ENCODE data around the gene XRCC3.

Gene XRCC3

DNA sequence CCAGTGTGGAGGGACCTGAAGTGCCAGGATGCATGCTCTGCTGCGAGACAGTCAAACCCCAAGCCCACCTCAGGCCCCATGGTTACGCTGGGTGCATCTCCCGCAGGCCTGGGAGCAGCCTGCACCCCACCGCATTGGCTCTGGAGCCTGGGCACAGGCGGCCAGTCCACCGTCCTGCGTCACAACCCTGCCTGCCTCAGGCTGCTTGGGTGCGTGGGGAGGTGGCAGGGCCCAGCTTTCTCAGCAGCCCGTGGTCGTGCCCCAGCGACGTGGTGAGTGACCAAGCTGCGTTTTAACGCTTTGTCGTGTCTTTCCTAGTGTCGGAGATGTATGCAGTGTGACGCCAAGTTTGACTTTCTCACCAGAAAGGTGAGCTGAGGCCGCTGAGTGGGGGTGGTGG, 11.2 kb upstream of the XRCC3 start:
- no peak for DNase-seq (ENCODE audit: low read depth, low spot score)

GRCh38 chr14:103725739-103726395, 10.6 kb upstream of the XRCC3 start:
- no peak for DNase-seq (ENCODE audit: low read depth, low spot score)

- DNase-seq (ENCODE audit: low read depth, low spot score), result no peak
Measured at GRCh38 chr14:103725001-103725682, 9.9 kb upstream of the XRCC3 start.

DNA sequence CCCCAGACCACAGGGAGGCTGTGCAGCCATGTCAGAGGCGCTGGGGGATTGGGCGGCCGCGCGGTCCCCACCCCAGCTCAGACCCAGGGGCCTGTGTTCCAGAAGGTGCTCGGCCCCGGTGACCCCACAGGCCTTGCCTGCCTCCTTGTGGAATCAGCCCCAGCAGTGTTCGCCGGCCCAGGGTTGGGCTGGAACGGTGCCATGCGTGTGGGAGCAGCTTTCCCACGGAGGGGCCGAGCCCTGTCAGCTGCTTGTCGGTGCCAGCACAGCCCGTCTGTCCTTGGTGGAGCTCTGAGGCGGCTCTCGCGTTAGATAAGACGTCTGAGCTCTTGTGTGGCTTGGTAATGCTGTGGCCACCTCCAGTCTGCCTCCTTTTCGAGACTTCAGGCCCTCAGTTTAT, 8.9 kb upstream of the XRCC3 start:
- DNase-seq (ENCODE audit: low read depth, low spot score), result peak; percentile 82

DNA sequence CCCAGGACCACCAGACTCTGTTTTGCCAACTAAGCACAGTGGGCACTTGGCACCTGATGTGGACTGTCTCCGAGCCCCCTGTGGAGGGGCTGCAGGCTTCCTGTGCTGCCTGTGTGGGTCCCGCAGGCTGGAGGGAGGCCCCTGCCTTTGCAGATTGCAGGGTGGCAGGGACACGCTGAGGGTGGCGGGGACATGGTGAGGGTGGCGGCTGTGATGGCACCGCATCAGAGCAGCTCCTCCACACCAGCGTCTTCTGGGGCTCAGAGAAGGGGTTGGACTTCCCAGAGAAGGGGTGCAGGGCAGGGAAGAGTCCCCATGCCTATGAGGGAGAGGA, 8.5 kb upstream of the XRCC3 start:
- no peak for DNase-seq (ENCODE audit: low read depth, low spot score)

- peak; percentile 93 for DNase-seq (ENCODE audit: low read depth, low spot score)
Measured at GRCh38 chr14:103721334-103722120, 6.3 kb upstream of the XRCC3 start.

DNA sequence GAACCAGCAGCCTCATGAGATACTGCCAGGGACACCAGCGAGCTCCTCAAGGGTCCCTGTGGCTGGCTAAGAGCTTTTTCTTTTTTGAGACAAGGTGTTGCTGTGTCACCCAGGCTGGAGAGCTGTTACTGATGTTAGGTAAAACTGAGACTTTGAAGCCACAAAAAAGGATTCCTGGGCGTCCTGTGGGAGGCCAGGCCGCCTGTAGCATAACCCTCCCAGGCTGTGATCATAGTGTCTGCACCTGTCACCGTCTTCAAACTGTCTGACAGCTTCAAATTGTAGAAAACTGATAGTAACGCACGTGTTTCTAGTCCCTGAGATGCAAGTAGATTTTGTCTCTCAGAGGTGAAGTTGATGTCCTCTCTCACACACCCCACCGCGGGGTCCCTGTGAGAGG, 4.5 kb upstream of the XRCC3 start:
- no peak for DNase-seq (ENCODE audit: low read depth, low spot score)

DNA sequence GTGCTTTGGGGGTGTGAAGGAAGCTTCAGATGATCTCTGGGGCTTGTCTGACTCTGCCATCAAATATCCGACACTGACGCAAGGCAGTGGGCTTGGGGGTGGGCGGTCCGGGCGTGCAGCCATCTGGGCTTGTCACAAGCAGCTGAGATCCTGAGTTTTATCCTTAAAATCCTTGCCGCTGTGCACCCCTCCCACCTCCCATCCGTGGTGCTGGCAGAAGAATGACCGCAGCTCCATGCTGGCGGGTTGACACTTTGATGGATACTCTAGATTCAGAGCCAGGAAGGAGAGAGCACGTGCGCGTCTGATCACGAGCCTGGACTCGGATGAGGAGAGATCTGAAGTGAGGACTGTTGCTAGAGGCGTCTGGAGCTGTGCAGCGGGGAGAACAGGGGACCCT, 3.3 kb upstream of the XRCC3 start:
- DNase-seq (ENCODE audit: low read depth, low spot score), result peak; percentile 41

DNA sequence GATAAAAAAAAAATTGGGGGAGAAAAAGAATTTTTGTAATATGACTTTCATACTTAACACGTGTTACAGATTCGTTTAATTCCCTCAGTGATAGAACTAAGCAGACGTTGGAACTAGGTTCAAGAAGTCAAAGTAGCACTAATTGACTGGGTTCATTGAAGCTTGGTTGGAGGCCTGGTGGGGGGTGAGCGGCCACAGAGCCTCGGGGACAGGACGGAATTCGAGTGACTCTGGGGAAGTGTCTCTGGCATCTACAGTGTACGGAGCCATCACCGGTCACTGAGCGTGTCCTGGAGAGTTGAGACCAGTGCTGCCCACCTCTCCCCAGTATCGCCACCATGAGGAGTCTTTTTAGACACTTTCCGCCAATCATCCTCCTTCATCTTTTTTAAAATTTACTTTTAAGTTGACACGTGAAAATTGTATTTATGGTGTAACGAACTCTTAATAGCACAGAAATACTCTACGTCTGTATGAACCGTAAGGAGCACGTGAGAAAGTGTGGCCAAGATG, 1.7 kb upstream of the XRCC3 start:
- DNase-seq (ENCODE audit: low read depth, low spot score), result no peak

- DNase-seq (ENCODE audit: low read depth, low spot score), result peak; percentile 62
Measured at GRCh38 chr14:103716091-103716801, 995 bp upstream of the XRCC3 start.

DNA sequence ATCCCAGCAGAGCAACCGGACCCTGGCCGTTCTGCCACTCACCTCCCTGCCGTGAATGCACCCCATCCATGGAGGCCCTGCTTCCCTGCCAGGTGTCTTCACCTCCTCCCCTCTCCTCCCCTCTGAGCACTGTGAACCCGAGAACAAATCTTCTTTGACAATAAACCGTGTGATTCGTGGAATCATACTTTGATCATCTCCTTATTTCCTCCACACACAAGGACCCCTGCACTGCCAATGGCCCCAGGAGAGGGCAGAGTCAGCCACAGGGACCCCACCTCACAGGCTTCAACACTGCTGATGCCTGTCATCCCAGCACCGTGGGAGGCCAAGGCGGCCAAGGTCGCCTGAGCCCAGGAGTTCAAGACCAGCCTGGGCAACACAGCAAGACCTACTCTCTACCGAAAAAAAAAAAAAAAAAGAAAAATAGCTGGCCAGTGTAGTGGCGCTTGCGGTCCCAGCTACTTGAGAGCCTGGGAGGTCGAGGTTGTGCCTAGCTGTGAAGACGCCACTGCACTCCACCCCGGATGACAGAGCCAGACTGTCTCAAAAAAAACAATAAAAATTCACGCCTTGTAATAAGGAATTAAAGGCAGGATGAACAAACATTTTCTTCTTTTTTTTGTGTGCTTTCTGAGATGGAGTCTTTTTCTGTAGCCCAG, 1.1 kb downstream of the XRCC3 start:
- no peak for DNase-seq (ENCODE audit: low read depth, low spot score)

GRCh38 chr14:103713304-103714062, 1.8 kb downstream of the XRCC3 start:
- DNase-seq (ENCODE audit: low read depth, low spot score), result no peak

DNA sequence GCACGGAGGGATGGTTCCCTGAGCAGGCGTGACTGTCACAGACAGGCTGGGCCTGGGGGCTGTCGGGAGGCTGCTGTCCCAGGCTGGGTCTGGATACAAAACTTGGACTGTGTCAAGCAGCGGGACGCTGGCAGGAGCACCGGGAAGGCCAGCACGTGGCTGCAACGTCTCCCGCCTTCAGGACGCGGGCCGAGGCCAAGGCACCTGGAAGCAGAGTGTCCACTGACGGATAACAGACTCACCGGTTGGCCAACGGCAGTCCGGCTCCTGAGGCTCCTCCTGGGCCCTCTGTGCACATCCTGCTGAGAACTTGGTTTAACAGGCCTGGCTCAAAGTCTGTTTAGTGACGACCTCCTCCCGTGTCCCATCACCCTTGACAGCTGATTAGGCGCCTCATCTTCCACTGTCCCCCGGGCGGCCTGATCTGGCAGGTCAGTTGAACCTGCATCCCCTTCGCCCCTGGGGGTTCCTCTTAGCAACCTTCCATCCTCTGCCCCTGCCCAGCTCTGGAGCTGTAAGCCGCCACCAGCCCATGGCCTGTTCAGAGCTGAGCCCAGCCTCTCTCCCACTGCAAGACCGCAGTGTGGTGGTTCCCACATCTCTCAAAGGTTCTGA, 2.5 kb downstream of the XRCC3 start:
- no peak for DNase-seq (ENCODE audit: low read depth, low spot score)

DNA sequence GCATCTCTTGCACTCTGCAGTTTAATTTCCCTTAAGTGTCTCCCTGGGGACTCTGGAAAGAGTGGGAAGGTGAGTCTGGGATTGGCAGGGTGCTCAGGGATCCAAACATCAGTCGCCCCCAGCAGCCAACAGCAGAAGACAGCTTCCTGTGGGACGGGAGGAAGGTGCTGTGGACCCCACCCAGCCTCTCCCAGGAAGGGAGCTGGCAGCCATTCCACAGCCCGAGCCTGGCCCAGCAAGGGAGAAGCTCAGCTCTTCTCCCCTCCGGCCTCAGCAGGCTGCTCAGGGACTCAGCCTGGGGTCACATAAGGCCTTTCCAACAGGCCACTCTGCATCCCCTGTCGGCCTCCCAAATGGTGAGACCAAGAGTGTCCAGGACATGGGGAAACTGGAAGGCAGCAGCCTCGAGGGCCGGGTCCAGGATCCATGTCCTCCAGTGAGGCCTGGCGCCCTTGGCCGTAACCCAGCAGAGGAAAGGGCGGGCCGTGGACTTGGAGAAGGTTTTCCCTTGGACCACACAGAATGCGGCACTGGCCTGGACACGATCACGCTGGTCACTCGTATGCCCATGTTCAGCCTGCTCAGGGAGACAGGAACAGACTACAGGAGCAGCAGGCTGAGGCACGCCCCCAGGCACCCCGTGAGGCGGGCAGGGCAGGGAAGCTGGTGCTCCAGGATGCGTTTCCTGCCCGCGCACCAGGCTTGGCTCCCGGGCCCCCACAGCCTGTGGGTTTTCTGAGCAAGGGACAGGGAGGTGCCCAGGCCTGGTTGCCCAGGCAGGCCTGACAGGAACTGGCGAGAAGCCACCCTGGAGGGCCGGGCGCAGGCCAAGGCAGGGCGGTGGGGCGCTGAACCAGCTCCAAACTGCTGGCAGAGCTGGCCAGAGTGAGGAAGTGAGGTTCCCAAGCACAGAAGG, 3.5 kb downstream of the XRCC3 start:
- DNase-seq (ENCODE audit: low read depth, low spot score), result peak; percentile 40

DNA sequence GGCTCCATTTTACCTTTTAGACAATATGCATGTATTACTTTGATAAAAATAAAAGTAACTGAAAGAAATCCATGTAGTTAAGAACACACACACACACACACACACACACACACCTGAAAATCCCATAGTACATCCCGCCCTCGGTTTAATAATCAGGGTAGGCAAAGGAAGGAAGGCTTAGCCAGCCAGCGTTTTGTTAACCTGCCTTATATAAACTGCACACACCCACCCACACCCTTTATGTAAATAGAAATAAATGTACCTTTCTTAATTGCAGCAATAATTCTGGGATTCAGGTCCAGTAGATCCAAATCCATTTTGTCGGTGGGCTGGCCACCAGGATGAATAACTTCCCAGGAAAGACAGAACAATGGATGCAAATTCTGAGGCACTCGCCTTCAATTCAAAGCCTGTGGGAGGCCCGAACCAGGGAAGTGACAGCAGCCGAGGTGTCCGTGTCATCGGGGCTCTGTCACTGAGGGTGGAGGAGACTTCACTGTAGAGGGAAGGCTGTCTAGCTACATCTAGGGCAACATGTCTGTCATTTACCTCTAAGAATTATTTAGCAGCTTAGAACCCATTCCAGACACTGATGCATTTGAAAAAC, 4.4 kb downstream of the XRCC3 start:
- DNase-seq (ENCODE audit: low read depth, low spot score), result no peak

GRCh38 chr14:103709814-103710213, 5.4 kb downstream of the XRCC3 start:
- no peak for DNase-seq (ENCODE audit: low read depth, low spot score)

- no peak for DNase-seq (ENCODE audit: low read depth, low spot score)
Measured at GRCh38 chr14:103708750-103709187, 6.5 kb downstream of the XRCC3 start.

- DNase-seq (ENCODE audit: low read depth, low spot score), result no peak
Measured at GRCh38 chr14:103707329-103708263, 7.7 kb downstream of the XRCC3 start.

Measured in astrocyte of the hippocampus (primary cell).